RCC 7860 (cell line): ENCODE results near the gene CYBA.
"Not testable (repeated sequence)": the region's sequence is repeated elsewhere in the genome, so short reads cannot be mapped to it uniquely, and the experiment has no call there.

ENCODE experiments used
- DNase-seq: peaks from one replicate; pipeline ENCODE4 v3.0.0-alpha.2; 2015; ENCODE audit warnings: low spot score
- FAIRE-seq: peaks from 2 replicates; lab custom pipeline; 2012; peaks lifted over from hg19 to GRCh38; lab: Jason Lieb, UNC

The CYBA gene

DNA sequence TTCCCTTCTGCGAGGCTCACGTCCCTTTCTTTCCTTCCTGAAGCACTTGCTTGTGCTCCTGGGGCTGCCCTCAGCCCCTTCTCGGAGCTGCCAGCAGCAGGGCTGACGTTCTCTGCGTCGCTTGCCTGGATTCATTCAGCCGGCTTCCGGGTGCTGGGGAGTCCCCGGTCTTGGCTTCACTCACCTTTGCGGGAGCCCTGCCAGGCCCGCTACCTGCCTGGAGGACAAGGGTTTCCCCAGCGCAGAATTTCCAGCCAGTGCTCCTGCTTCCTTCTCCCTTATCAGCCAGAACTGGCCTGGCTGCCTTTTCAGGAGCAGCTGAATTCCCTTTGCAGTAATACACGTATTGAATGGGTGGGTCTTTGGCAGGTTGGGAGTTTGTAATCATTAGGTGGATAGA lies 34.5 kb downstream of the CYBA start:
- DNase-seq = no peak
- no peak for FAIRE-seq

DNA sequence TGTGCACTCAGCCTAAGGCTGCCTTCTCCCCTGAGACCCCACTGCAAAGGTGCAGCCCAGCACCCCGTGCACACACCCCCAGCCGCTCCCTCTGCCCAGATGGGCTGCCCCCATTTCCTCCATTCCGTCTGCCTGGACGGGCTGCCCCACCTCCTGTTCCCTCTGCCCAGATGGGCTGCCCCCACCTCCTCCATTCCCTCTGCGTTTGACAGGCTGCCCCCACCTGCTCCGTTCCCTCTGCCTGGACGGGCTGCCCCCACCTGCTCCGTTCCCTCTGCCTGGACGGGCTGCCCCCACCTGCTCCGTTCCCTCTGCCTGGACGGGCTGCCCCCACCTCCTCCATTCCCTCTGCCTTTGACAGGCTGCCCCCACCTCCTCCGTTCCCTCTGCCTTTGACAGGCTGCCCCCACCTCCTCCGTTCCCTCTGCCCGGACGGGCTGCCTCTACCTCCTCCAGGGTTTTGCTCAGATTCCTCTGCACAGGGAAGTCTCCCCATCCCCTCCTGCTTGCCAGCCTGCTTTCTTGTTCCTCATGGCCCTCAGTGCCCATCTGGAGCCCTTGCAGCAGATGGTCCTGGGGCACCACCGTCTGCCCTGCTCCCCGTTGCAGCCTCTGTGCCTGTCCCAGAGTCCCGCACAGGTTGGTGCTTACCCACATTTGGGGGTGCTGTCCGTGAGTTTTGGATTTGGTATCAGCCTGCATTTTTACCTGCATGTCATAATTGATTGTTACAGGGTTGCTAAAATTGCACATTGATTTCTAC lies 35.9 kb downstream of the CYBA start:
- FAIRE-seq (no peak), DNase-seq (no peak)

DNA sequence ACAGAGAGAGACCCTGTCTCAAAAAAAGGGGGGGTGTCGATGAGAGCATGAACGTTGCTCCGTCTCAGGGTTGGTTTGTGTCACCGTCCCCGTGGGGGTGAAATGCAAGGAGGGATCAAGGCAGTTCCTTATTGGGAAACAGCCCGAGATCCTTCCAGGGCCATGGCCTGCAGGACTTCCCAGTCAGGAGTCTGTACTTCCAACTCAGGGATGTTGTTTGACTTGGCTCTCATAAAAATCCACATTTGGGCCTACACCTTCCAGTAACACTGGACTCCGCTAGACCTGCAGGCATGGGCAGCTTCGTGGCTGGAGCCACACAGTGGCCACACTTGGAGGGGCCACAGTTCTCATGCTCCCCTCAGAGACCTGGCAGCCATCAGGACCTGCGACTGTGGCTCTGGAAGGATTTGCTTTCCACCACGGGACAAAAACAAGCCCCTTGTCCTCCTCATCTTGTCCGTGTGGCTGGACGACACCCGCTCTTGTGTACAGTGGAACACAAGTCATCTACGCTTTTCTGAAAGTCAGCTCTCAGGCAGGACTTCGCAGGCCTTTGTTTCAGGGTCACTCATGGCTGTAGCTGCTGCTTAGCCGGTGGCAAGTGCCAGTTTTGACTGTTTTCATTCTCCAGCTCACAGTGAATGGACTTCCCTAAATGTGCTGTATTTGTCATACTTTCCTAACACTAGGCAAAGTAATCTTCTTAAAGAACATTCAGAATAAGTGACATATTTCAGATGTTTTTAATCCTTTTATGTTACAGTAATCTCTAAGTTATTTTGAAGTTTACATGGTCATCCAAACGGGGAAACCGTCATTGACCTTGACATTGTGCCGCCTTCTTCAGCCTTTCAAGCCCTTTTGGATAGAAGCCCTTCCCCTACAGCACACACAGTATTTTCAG lies 36.7 kb downstream of the CYBA start:
- DNase-seq = no peak
- FAIRE-seq = no peak

DNA sequence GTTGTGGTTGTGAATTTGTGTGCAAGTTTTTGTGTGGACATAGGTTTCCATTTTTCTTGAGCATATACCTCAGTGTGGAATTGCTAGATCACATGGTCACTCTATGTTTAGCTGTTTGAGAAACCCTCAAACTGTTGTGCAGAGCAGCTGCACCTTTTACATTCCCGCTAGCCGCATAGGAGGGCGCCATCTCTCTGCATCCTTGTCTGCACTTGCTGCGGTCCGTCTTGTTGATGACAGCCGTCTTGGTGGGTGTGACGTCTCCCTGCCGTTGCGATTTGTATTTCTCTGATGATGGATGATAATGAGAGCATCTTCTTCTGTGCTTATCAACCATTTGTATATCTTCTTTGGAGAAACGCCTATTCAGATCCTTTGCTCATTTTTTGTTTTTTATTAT lies 37.6 kb downstream of the CYBA start:
- FAIRE-seq (no peak), DNase-seq (no peak)

DNA sequence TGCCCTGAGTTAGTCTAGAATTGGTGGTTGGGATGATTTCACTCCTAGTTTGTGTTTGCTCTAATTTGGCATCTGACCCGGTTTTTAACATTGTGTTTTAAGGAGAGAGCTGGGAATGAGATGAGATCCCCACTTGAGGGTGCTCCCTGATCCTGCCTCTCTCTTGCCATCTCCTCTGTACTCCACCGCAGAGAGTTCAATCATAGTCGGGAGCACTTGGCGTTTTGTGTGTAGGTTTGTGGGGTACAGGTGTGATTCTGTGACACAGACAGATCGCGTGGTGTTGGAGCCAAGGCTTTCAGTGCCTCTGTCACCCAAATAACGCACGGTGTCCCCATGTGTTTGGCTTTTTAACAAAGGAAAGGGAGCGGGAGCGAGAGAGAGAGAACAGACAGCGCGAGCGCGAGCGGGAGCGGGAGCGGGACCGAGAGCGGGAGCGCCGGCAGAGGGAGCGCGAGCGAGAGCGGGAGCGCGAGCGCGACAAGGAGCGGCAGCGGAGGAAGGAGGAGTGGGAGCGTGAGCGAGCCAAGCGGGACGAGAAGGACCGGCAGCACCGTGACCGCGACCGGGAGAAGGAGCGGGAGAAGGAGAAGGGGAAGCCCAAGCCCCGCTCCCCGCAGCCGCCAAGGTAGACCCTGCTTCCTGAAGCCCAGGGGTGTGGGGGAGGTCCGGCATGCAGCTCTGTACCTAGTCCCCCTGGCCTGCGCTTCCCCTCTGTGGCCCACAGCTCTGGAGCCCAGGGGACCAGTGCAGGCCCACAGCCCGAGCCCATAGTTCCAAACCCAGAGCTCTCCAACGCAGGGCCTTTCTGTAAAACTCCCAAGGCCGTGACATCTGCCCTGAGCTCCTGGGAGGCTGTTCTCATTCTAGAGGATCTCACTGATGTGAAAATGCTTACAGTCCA lies 39.7 kb downstream of the CYBA start:
- DNase-seq (no peak), FAIRE-seq (no peak)

- no peak for DNase-seq
- no peak for FAIRE-seq
Observed at GRCh38 chr16:88610080-88610479, 40.8 kb downstream of the CYBA start.

- DNase-seq, FAIRE-seq: not testable (repeated sequence)
Observed at GRCh38 chr16:88609426-88609825, 41.4 kb downstream of the CYBA start.

GRCh38 chr16:88608076-88608475 lies 42.8 kb downstream of the CYBA start:
- DNase-seq = no peak
- no peak for FAIRE-seq

GRCh38 chr16:88606148-88606757 lies 44.6 kb downstream of the CYBA start:
- FAIRE-seq (no peak), DNase-seq (no peak)

GRCh38 chr16:88605186-88606147 lies 45.4 kb downstream of the CYBA start:
- DNase-seq (no peak), FAIRE-seq (no peak)

- DNase-seq (no peak), FAIRE-seq (no peak)
Observed at GRCh38 chr16:88602091-88602490, 48.8 kb downstream of the CYBA start.

- FAIRE-seq = no peak
Observed at GRCh38 chr16:88601313-88602036, 49.4 kb downstream of the CYBA start.

DNA sequence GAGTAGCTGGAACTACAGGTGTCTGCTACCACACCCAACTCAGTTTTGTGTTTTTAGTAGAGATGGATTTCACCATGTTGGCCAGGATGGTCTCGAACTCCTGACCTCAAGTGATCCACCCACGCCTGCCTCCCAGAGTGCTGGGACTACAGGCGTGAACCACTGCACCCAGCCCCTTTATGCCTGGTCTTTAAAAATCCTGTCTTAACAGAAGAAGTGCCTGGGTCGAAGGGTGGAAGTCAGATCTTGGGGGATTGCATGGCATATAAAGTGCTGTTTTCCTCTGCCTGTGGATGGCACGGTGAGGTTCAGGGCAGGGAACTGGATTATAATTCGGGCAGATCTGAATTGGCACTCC lies 50.3 kb downstream of the CYBA start:
- FAIRE-seq = no peak
- DNase-seq = no peak

More at GRCh38 chr16:88601313-88602036, 49.4 kb downstream of the CYBA start:
- DNase-seq = no peak

GRCh38 chr16:88599825-88600538 lies 50.9 kb downstream of the CYBA start:
- no peak for FAIRE-seq
- DNase-seq = no peak

GRCh38 chr16:88599092-88599733 lies 51.6 kb downstream of the CYBA start:
- no peak for FAIRE-seq
- DNase-seq = no peak

GRCh38 chr16:88597856-88598491 lies 52.9 kb downstream of the CYBA start:
- no peak for FAIRE-seq
- no peak for DNase-seq

- FAIRE-seq = no peak
- no peak for DNase-seq
Observed at GRCh38 chr16:88596483-88596882, 54.4 kb downstream of the CYBA start.
